ENCODE measurements around the gene CKM.

The CKM gene

DNA sequence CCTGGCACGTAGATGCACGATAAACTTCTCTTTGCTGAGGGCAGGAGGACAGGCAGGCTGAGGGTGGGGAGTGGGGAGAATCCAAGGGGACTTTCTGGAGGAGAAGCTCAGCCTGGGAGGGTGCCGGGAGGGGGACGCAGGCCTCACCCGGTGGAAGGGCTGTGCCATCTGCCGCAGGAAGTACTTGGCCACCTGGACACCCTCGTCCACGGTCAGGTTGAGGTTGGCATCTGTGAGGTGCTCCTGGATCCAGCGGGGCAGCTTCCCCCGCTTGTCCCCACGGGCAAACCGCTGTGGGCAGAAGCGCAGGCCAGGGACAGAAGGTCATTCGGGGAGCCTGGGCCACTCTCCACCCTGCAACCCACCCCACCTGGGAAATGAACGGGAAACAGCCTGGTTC is 29.4 kb upstream of the CKM start:
- peaks cover 10% of the 10 kb centered on the region for H3K79me1 ChIP-seq (replicated peaks; ENCODE audit: low read length, poor library complexity, severe bottlenecking)
- H2BK15ac ChIP-seq (ENCODE audit: low read depth, poor library complexity, severe bottlenecking) = no peak overlapping the region
- H2AFZ ChIP-seq (ENCODE audit: low read depth, low read length) = no peak overlapping the region
- no peak overlapping the region for H3K4me2 ChIP-seq (ENCODE audit: low read length, poor library complexity, severe bottlenecking)
- H3K4me1 ChIP-seq (ENCODE audit: control insufficient read depth, insufficient read depth, low read depth, low read length) = peaks cover 6% of the 10 kb centered on the region
- no peak overlapping the region for H3K4me3 ChIP-seq (ENCODE audit: insufficient read depth in 1 of 2, low read depth in 1 of 2, low read length in 2 of 2)
- H4K91ac ChIP-seq (ENCODE audit: low read length) = no peak overlapping the region
- no peak overlapping the region for H2BK120ac ChIP-seq (ENCODE audit: low read depth, low read length)
- H3K14ac ChIP-seq (ENCODE audit: low read length in 2 of 2) = no peak overlapping the region
- no peak overlapping the region for H2BK5ac ChIP-seq (ENCODE audit: low read depth, low read length, poor library complexity, severe bottlenecking)
- no peak overlapping the region for H3K9ac ChIP-seq (ENCODE audit: low read length)
- no peak overlapping the region for H4K8ac ChIP-seq (ENCODE audit: low read length)
- H3K23ac ChIP-seq (ENCODE audit: low read length in 2 of 2) = no peak overlapping the region
- no peak overlapping the region for H2AK5ac ChIP-seq (ENCODE audit: low read length, severe bottlenecking)
- no peaks in the 10 kb centered on the region for H3K27me3 ChIP-seq (ENCODE audit: control insufficient read depth in 1 of 2, insufficient read depth in 1 of 2, low read length in 2 of 2)
- no peak overlapping the region for H3K18ac ChIP-seq (ENCODE audit: low read depth in 1 of 2, low read length in 2 of 2)
- H3K27ac ChIP-seq (ENCODE audit: low read length, poor library complexity, severe bottlenecking) = no peak overlapping the region
- no peak overlapping the region for H3K4ac ChIP-seq (ENCODE audit: low read depth in 1 of 2, low read length in 2 of 2)
- no peak overlapping the region for H2BK12ac ChIP-seq (ENCODE audit: low read length in 2 of 2)
- 95% methylated on average over 15 of the region's 15 CpGs for WGBS
- no peaks in the 10 kb centered on the region for H3K9me3 ChIP-seq (ENCODE audit: control insufficient read depth, low read length)
- no peak for DNase-seq
- peaks cover 62 to 78% of the 10 kb centered on the region in 2 experiments for H3K36me3 ChIP-seq (ENCODE audit: control insufficient read depth in 1 of 2, insufficient read depth in 2 of 2, low read depth in 1 of 2, low read length in 2 of 2)

GRCh38 chr19:45351401-45351952 is 28.8 kb upstream of the CKM start:
- Histone ChIP-seq H2AFZ (ENCODE audit: low read depth, low read length) (no peak overlapping the region), H3K23ac (ENCODE audit: low read length in 2 of 2) (no peak overlapping the region), H3K79me1 (replicated peaks; ENCODE audit: low read length, poor library complexity, severe bottlenecking) (peaks cover 8% of the 10 kb centered on the region), H3K18ac (ENCODE audit: low read depth in 1 of 2, low read length in 2 of 2) (no peak overlapping the region), H2BK15ac (ENCODE audit: low read depth, poor library complexity, severe bottlenecking) (no peak overlapping the region), H3K14ac (ENCODE audit: low read length in 2 of 2) (no peak overlapping the region), H3K4me1 (ENCODE audit: control insufficient read depth, insufficient read depth, low read depth, low read length) (peaks cover 6% of the 10 kb centered on the region), H2BK5ac (ENCODE audit: low read depth, low read length, poor library complexity, severe bottlenecking) (no peak overlapping the region), H3K9ac (ENCODE audit: low read length) (no peak overlapping the region), H2BK120ac (ENCODE audit: low read depth, low read length) (no peak overlapping the region), H3K27me3 (ENCODE audit: control insufficient read depth in 1 of 2, insufficient read depth in 1 of 2, low read length in 2 of 2) (peaks cover 0 to 4% of the 10 kb centered on the region in 2 experiments), H4K91ac (ENCODE audit: low read length) (no peak overlapping the region), H3K4me3 (ENCODE audit: insufficient read depth in 1 of 2, low read depth in 1 of 2, low read length in 2 of 2) (no peak overlapping the region), H3K36me3 (ENCODE audit: control insufficient read depth in 1 of 2, insufficient read depth in 2 of 2, low read depth in 1 of 2, low read length in 2 of 2) (peaks cover 57 to 73% of the 10 kb centered on the region in 2 experiments), H2AK5ac (ENCODE audit: low read length, severe bottlenecking) (no peak overlapping the region), H4K8ac (ENCODE audit: low read length) (no peak overlapping the region), H3K4me2 (ENCODE audit: low read length, poor library complexity, severe bottlenecking) (no peak overlapping the region), H3K27ac (ENCODE audit: low read length, poor library complexity, severe bottlenecking) (no peak overlapping the region), H3K4ac (ENCODE audit: low read depth in 1 of 2, low read length in 2 of 2) (no peak overlapping the region), H2BK12ac (ENCODE audit: low read length in 2 of 2) (no peak overlapping the region), H3K9me3 (ENCODE audit: control insufficient read depth, low read length) (no peaks in the 10 kb centered on the region)
- no peak for DNase-seq
- WGBS = 92% methylated on average over 9 of the region's 13 CpGs

DNA sequence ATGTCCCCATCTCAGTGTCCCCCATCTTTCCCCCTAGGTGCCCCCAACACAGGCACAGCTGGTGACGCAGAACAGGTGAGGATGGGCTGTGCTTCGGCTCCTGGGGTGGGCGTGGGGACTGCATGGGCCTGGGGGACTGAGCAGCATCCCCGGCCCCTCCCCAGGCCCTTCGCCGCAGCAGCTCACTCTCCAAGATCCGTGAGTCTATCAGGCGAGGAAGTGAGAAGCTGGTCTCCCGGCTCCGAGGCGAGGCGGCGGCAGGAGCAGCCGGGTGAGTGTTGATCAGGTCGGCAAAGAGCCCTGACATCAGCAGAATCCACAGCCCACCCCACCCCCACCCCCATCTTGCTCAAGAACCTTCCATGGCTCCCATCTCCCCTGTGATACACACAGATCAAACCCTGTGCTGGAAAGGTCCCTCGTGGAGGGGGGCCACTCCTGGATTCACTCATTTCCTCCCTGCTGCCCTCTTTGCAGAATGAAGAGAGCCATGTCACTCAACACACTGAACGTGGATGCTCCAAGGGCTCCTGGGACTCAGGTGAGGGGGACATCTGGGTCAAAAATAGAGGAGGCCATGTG is 27.9 kb upstream of the CKM start:
- Histone ChIP-seq H3K4me1 (ENCODE audit: control insufficient read depth, insufficient read depth, low read depth, low read length) (peaks cover 6% of the 10 kb centered on the region), H2BK15ac (ENCODE audit: low read depth, poor library complexity, severe bottlenecking) (no peak overlapping the region), H2BK120ac (ENCODE audit: low read depth, low read length) (no peak overlapping the region), H3K27me3 (ENCODE audit: control insufficient read depth in 1 of 2, insufficient read depth in 1 of 2, low read length in 2 of 2) (peaks cover 0 to 10% of the 10 kb centered on the region in 2 experiments), H3K79me1 (replicated peaks; ENCODE audit: low read length, poor library complexity, severe bottlenecking) (peaks cover 3% of the 10 kb centered on the region), H3K18ac (ENCODE audit: low read depth in 1 of 2, low read length in 2 of 2) (no peak overlapping the region), H3K36me3 (ENCODE audit: control insufficient read depth in 1 of 2, insufficient read depth in 2 of 2, low read depth in 1 of 2, low read length in 2 of 2) (peaks cover 48 to 64% of the 10 kb centered on the region in 2 experiments), H3K9ac (ENCODE audit: low read length) (no peak overlapping the region), H3K14ac (ENCODE audit: low read length in 2 of 2) (no peak overlapping the region), H3K4me3 (ENCODE audit: insufficient read depth in 1 of 2, low read depth in 1 of 2, low read length in 2 of 2) (no peak overlapping the region), H4K8ac (ENCODE audit: low read length) (no peak overlapping the region), H2AFZ (ENCODE audit: low read depth, low read length) (no peak overlapping the region), H4K91ac (ENCODE audit: low read length) (no peak overlapping the region), H3K27ac (ENCODE audit: low read length, poor library complexity, severe bottlenecking) (no peak overlapping the region), H3K4ac (ENCODE audit: low read depth in 1 of 2, low read length in 2 of 2) (no peak overlapping the region), H3K4me2 (ENCODE audit: low read length, poor library complexity, severe bottlenecking) (no peak overlapping the region), H2BK12ac (ENCODE audit: low read length in 2 of 2) (no peak overlapping the region), H3K23ac (ENCODE audit: low read length in 2 of 2) (no peak overlapping the region), H2AK5ac (ENCODE audit: low read length, severe bottlenecking) (no peak overlapping the region), H3K9me3 (ENCODE audit: control insufficient read depth, low read length) (no peaks in the 10 kb centered on the region), H2BK5ac (ENCODE audit: low read depth, low read length, poor library complexity, severe bottlenecking) (no peak overlapping the region)
- 93% methylated on average over 17 of the region's 17 CpGs for WGBS
- DNase-seq = no peak

GRCh38 chr19:45349430-45349941 is 26.8 kb upstream of the CKM start:
- Histone ChIP-seq H2AFZ (ENCODE audit: low read depth, low read length) (no peak overlapping the region), H2BK15ac (ENCODE audit: low read depth, poor library complexity, severe bottlenecking) (no peak overlapping the region), H3K79me1 (replicated peaks; ENCODE audit: low read length, poor library complexity, severe bottlenecking) (no peaks in the 10 kb centered on the region), H2BK120ac (ENCODE audit: low read depth, low read length) (no peak overlapping the region), H3K4me1 (ENCODE audit: control insufficient read depth, insufficient read depth, low read depth, low read length) (peaks cover 6% of the 10 kb centered on the region), H3K36me3 (ENCODE audit: control insufficient read depth in 1 of 2, insufficient read depth in 2 of 2, low read depth in 1 of 2, low read length in 2 of 2) (peaks cover 39 to 53% of the 10 kb centered on the region in 2 experiments), H3K18ac (ENCODE audit: low read depth in 1 of 2, low read length in 2 of 2) (no peak overlapping the region), H4K91ac (ENCODE audit: low read length) (peak overlapping the region; percentile 34), H3K4me3 (ENCODE audit: insufficient read depth in 1 of 2, low read depth in 1 of 2, low read length in 2 of 2) (no peak overlapping the region), H2BK5ac (ENCODE audit: low read depth, low read length, poor library complexity, severe bottlenecking) (no peak overlapping the region), H3K4ac (ENCODE audit: low read depth in 1 of 2, low read length in 2 of 2) (no peak overlapping the region), H3K4me2 (ENCODE audit: low read length, poor library complexity, severe bottlenecking) (no peak overlapping the region), H3K9me3 (ENCODE audit: control insufficient read depth, low read length) (no peaks in the 10 kb centered on the region), H2AK5ac (ENCODE audit: low read length, severe bottlenecking) (no peak overlapping the region), H4K8ac (ENCODE audit: low read length) (no peak overlapping the region), H3K23ac (ENCODE audit: low read length in 2 of 2) (no peak overlapping the region), H3K27ac (ENCODE audit: low read length, poor library complexity, severe bottlenecking) (no peak overlapping the region), H3K27me3 (ENCODE audit: control insufficient read depth in 1 of 2, insufficient read depth in 1 of 2, low read length in 2 of 2) (peaks cover 9 to 17% of the 10 kb centered on the region in 2 experiments), H2BK12ac (ENCODE audit: low read length in 2 of 2) (no peak overlapping the region), H3K14ac (ENCODE audit: low read length in 2 of 2) (no peak overlapping the region), H3K9ac (ENCODE audit: low read length) (no peak overlapping the region)
- no peak for DNase-seq
- 96% methylated on average over 17 of the region's 17 CpGs for WGBS
